ENCODE measurements around the gene PHACTR3.

Gene PHACTR3

GRCh38 chr20:59629141-59630045 is 25.1 kb downstream of the PHACTR3 start:
- no peaks in the 10 kb centered on the region for H3K9me3 ChIP-seq
- TF ChIP-seq, protein P1, sequence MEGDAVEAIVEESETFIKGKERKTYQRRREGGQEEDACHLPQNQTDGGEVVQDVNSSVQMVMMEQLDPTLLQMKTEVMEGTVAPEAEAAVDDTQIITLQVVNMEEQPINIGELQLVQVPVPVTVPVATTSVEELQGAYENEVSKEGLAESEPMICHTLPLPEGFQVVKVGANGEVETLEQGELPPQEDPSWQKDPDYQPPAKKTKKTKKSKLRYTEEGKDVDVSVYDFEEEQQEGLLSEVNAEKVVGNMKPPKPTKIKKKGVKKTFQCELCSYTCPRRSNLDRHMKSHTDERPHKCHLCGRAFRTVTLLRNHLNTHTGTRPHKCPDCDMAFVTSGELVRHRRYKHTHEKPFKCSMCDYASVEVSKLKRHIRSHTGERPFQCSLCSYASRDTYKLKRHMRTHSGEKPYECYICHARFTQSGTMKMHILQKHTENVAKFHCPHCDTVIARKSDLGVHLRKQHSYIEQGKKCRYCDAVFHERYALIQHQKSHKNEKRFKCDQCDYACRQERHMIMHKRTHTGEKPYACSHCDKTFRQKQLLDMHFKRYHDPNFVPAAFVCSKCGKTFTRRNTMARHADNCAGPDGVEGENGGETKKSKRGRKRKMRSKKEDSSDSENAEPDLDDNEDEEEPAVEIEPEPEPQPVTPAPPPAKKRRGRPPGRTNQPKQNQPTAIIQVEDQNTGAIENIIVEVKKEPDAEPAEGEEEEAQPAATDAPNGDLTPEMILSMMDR (IDR thresholded peaks at IDR 0.05) = no peak
- no peak overlapping the region for H3K4me3 ChIP-seq
- H3K36me3 ChIP-seq = no peaks in the 10 kb centered on the region
- no peak overlapping the region for H3K27ac ChIP-seq
- intact Hi-C loops (cut with DNase I; ENCODE audit: low total_unique reads) = no loop called here
- H3K27me3 ChIP-seq = peaks cover 0 to 16% of the 10 kb centered on the region in 2 donors
- no peak for DNase-seq
- H3K4me1 ChIP-seq = no peaks in the 10 kb centered on the region

DNA sequence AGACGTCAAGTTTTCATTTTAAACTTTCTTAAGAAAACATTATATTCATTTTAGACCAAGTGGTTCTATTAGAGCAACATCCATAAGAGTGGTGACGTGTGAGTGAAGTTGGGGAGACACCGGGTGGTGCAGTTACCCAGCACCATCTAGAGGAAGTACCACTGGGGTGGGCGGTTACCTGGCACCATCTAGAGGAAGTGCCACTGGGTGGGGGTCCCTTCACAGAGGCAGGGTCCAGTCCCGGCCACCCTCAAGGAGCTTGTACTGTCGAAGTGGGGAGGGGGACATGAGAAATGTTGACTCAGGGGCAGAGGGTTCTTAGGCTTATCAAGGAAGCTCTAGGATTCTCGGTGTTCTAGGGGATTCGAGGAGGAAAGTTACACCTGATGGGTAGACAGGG is 26.2 kb downstream of the PHACTR3 start:
- no peaks in the 10 kb centered on the region for H3K4me1 ChIP-seq
- no peaks in the 10 kb centered on the region for H3K36me3 ChIP-seq
- TF ChIP-seq, protein P1 (IDR thresholded peaks at IDR 0.05) = no peak
- no peaks in the 10 kb centered on the region for H3K9me3 ChIP-seq
- intact Hi-C loops (cut with DNase I; ENCODE audit: low total_unique reads) = no loop called here
- H3K4me3 ChIP-seq = no peak overlapping the region
- peaks cover 0 to 16% of the 10 kb centered on the region in 2 donors for H3K27me3 ChIP-seq
- DNase-seq = no peak
- H3K27ac ChIP-seq = no peak overlapping the region

DNA sequence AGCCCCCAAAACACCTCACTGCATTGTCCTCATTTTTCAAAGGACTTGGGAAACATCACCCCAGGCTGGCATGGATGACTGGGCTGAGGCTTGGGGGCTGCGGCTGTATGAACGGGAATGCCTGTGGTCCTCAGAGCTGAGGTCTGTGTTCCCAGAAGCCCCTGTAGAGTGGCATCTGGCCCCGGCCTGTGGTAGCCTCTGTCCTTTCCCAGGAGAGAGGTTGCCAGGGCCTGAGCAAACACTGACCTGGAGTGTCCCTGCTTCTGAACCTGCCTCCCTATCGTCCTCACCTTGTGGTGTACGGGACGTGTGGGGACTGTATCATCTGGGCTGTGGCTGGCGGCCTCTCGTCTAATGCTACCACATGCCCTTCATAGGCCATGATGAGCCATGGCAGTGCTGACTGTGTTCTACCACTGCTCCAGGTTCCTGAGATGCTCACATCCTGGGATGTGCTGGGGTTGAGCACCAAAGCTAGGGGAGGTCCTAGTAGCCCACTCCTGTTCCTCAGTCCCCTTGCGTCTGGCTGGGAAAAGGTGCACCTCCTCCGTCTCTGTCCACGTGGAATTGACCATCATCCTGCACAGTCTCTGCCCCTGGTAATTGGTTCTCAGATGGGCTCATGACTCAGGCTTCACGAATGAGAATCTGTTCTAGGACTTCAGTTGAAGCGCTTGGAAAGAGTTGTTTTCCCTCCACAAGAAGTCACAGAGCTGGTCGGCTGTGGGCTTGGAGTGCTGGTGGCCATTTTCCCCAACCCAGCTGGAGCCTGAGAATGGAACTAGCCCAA is 27.6 kb downstream of the PHACTR3 start:
- TF ChIP-seq, protein P1 (IDR thresholded peaks at IDR 0.05) = no peak
- intact Hi-C loops (cut with DNase I; ENCODE audit: low total_unique reads) = no loop called here

GRCh38 chr20:59632541-59633113 is 28.3 kb downstream of the PHACTR3 start:
- Histone ChIP-seq H3K4me1 (no peaks in the 10 kb centered on the region), H3K27ac (no peak overlapping the region), H3K4me3 (no peak overlapping the region), H3K9me3 (no peaks in the 10 kb centered on the region), H3K36me3 (no peaks in the 10 kb centered on the region), H3K27me3 (peaks cover 0 to 16% of the 10 kb centered on the region in 2 donors)
- DNase-seq = no peak
- TF ChIP-seq, protein P1 (IDR thresholded peaks at IDR 0.05) = no peak
- intact Hi-C loops (cut with DNase I; ENCODE audit: low total_unique reads) = no loop called here

More for the DNA sequence above, 27.6 kb downstream of the PHACTR3 start:
- Histone ChIP-seq H3K27ac (no peak overlapping the region), H3K4me1 (no peaks in the 10 kb centered on the region), H3K9me3 (no peaks in the 10 kb centered on the region), H3K36me3 (no peaks in the 10 kb centered on the region), H3K4me3 (no peak overlapping the region), H3K27me3 (peaks cover 0 to 16% of the 10 kb centered on the region in 2 donors)
- DNase-seq = no peak

- H3K27me3 ChIP-seq = peaks cover 0 to 14% of the 10 kb centered on the region in 2 donors
- DNase-seq = no peak
- no peaks in the 10 kb centered on the region for H3K9me3 ChIP-seq
- no peak overlapping the region for H3K4me3 ChIP-seq
- TF ChIP-seq, protein P1 (IDR thresholded peaks at IDR 0.05) = no peak
- no peaks in the 10 kb centered on the region for H3K4me1 ChIP-seq
- no peaks in the 10 kb centered on the region for H3K36me3 ChIP-seq
- H3K27ac ChIP-seq = no peak overlapping the region
- intact Hi-C loops (cut with DNase I; ENCODE audit: low total_unique reads) = no loop called here
These were observed 29.4 kb downstream of the PHACTR3 start for GRCh38 chr20:59633656-59634251.

Data from tibial artery (tissue), 4 donors.